ENCODE measurements around the gene ARL4D. TPM values are rescaled to one million over a fixed set of nuclear protein-coding genes. Genes with fewer than 3 reads are reported as not detected.

ARL4D gene
- total RNA-seq, 2 donors from 2014 or later = 5.5 to 24.1 TPM

GRCh38 chr17:43402567-43402966 is 3.8 kb downstream of the ARL4D start:
- no peak overlapping the region for H3K27ac ChIP-seq

GRCh38 chr17:43403846-43404245 is 5.1 kb downstream of the ARL4D start:
- no peak overlapping the region for H3K27ac ChIP-seq
- H3K4me1 ChIP-seq = peaks cover 0 to 26% of the 10 kb centered on the region in 2 donors
- TF ChIP-seq, protein P1, sequence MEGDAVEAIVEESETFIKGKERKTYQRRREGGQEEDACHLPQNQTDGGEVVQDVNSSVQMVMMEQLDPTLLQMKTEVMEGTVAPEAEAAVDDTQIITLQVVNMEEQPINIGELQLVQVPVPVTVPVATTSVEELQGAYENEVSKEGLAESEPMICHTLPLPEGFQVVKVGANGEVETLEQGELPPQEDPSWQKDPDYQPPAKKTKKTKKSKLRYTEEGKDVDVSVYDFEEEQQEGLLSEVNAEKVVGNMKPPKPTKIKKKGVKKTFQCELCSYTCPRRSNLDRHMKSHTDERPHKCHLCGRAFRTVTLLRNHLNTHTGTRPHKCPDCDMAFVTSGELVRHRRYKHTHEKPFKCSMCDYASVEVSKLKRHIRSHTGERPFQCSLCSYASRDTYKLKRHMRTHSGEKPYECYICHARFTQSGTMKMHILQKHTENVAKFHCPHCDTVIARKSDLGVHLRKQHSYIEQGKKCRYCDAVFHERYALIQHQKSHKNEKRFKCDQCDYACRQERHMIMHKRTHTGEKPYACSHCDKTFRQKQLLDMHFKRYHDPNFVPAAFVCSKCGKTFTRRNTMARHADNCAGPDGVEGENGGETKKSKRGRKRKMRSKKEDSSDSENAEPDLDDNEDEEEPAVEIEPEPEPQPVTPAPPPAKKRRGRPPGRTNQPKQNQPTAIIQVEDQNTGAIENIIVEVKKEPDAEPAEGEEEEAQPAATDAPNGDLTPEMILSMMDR (IDR thresholded peaks at IDR 0.05) = no peak

More at GRCh38 chr17:43402567-43402966, 3.8 kb downstream of the ARL4D start:
- TF ChIP-seq, protein P1 (IDR thresholded peaks at IDR 0.05) = no peak
- DNase-seq (ENCODE audit: low spot score) = no peak
- H3K9me3 ChIP-seq = no peaks in the 10 kb centered on the region
- no peaks in the 10 kb centered on the region for H3K27me3 ChIP-seq
- no peak overlapping the region for H3K4me3 ChIP-seq
- no peaks in the 10 kb centered on the region for H3K36me3 ChIP-seq
- H3K4me1 ChIP-seq = peaks cover 0 to 33% of the 10 kb centered on the region in 2 donors

DNA sequence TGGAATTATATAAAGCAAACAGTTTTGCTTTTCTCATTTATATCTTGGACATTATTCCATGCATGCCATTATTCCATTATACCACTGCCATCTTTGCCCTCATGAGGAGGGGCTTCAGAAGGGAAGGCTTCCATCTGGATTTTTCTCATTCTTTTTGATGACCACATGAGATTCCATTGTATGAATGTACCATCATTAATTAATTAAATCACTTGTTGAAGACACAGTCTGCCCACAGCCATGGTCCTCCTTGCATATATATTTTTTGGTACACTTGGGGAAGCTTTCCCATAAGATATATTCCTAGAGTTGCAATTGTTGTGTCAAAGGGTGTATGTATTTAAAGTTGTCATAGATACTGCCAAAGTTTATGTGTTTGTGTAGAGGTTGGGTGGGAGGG is 7.1 kb downstream of the ARL4D start:
- no peak for DNase-seq (ENCODE audit: low spot score)
- H3K4me3 ChIP-seq = no peak overlapping the region
- H3K9me3 ChIP-seq = no peaks in the 10 kb centered on the region
- H3K27me3 ChIP-seq = no peaks in the 10 kb centered on the region
- TF ChIP-seq, protein P1 (IDR thresholded peaks at IDR 0.05) = no peak
- H3K36me3 ChIP-seq = no peaks in the 10 kb centered on the region
- H3K4me1 ChIP-seq = peaks cover 0 to 15% of the 10 kb centered on the region in 2 donors
- no peak overlapping the region for H3K27ac ChIP-seq

More at GRCh38 chr17:43403846-43404245, 5.1 kb downstream of the ARL4D start:
- DNase-seq (ENCODE audit: low spot score) = no peak
- no peaks in the 10 kb centered on the region for H3K36me3 ChIP-seq
- H3K27me3 ChIP-seq = no peaks in the 10 kb centered on the region
- H3K4me3 ChIP-seq = no peak overlapping the region
- H3K9me3 ChIP-seq = no peaks in the 10 kb centered on the region

GRCh38 chr17:43406676-43407645 is 8.2 kb downstream of the ARL4D start:
- H3K4me3 ChIP-seq = no peak overlapping the region
- no peaks in the 10 kb centered on the region for H3K9me3 ChIP-seq
- H3K27ac ChIP-seq = no peak overlapping the region
- H3K27me3 ChIP-seq = no peaks in the 10 kb centered on the region
- no peaks in the 10 kb centered on the region for H3K36me3 ChIP-seq
- peaks cover 0 to 14% of the 10 kb centered on the region in 2 donors for H3K4me1 ChIP-seq
- no peak for DNase-seq (ENCODE audit: low spot score)
- TF ChIP-seq, protein P1 (IDR thresholded peaks at IDR 0.05) = no peak

- Histone ChIP-seq H3K27ac (no peak overlapping the region), H3K4me1 (peaks cover 0 to 17% of the 10 kb centered on the region in 2 donors), H3K36me3 (no peaks in the 10 kb centered on the region), H3K9me3 (no peaks in the 10 kb centered on the region), H3K4me3 (no peak overlapping the region), H3K27me3 (no peaks in the 10 kb centered on the region)
- TF ChIP-seq, protein P1 (IDR thresholded peaks at IDR 0.05) = no peak
- no peak for DNase-seq (ENCODE audit: low spot score)
These were observed 10.3 kb downstream of the ARL4D start for GRCh38 chr17:43409131-43409530.
